ENCODE measurements around the gene EN2.

DNA sequence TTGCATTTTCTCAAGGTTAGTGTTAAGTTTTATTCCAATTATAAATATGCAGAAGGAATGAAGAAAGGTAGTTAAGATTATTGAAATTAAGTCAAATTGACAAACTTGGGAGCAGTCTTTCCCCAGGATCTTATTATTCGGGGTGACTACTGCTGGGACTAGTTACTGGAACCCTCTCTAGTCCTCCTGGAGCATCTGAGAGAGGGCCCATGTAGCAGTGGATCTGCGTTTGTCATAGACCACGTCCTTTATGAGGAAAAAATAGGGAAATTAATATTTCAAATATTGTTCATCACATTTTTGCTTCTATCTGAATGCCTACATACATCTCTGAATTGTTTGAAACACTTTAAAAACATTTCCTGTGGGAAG lies 47.5 kb downstream of the EN2 start:
- TF ChIP-seq, protein P1, sequence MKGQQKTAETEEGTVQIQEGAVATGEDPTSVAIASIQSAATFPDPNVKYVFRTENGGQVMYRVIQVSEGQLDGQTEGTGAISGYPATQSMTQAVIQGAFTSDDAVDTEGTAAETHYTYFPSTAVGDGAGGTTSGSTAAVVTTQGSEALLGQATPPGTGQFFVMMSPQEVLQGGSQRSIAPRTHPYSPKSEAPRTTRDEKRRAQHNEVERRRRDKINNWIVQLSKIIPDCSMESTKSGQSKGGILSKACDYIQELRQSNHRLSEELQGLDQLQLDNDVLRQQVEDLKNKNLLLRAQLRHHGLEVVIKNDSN (IDR thresholded peaks at IDR 0.05), result no peak
- no peak for TF ChIP-seq EGR1 (IDR thresholded peaks at IDR 0.05)
- TF ChIP-seq TEAD4 (IDR thresholded peaks at IDR 0.05), result no peak
- TF ChIP-seq YY1 (IDR thresholded peaks at IDR 0.05; ENCODE audit: low read depth), result no peak

Data from Ishikawa (cell line).